ENCODE measurements around the gene KXD1.
A peak's percentile ranks its signal among the peaks of the same experiment; 100 is the strongest.

The KXD1 gene

DNA sequence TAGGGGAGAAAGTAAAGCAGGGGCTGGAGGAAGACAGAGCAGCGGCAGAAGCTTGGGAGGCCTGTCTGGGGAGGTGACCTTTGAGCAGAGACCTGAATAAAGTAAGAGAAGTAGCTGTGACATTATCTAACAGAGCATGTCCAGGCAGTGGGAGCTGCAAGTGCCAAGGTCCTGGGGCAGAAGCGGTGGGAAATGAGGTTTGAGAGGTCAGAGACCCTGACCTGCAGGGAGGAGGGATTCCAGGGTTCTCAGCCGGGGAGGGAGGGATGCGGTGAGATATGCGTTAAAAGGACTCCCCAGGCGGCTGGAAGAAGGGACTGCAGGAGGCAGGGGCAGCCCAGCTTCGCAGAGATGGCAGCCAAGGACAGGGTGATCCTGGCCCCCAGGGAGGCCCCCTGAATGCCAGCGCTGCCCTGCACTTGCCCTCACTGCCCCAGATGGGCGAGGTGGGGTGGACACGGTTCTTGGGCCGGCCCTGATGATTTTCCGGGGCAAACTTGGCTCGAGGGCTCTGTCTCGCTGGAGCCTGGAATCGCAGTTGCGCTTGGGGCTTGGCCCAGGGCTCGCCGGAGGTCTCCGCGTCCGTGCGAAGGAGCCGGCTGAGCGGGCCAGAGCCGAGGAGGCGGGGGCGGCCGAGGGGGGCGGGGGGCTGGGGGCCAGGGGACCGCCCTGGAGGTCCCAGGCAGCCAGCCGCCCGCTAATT lies 45.7 kb downstream of the KXD1 start:
- TF ChIP-seq, protein P1, sequence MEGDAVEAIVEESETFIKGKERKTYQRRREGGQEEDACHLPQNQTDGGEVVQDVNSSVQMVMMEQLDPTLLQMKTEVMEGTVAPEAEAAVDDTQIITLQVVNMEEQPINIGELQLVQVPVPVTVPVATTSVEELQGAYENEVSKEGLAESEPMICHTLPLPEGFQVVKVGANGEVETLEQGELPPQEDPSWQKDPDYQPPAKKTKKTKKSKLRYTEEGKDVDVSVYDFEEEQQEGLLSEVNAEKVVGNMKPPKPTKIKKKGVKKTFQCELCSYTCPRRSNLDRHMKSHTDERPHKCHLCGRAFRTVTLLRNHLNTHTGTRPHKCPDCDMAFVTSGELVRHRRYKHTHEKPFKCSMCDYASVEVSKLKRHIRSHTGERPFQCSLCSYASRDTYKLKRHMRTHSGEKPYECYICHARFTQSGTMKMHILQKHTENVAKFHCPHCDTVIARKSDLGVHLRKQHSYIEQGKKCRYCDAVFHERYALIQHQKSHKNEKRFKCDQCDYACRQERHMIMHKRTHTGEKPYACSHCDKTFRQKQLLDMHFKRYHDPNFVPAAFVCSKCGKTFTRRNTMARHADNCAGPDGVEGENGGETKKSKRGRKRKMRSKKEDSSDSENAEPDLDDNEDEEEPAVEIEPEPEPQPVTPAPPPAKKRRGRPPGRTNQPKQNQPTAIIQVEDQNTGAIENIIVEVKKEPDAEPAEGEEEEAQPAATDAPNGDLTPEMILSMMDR (IDR thresholded peaks at IDR 0.05; ENCODE audit: control insufficient read depth, insufficient read depth, low read depth, low read length, missing control alignments) = peak; percentile 38
- H3K4me3 ChIP-seq (ENCODE audit: control insufficient read depth, low read depth, low read length) = no peak overlapping the region
- no peak for DNase-seq (ENCODE audit: low read depth)

DNA sequence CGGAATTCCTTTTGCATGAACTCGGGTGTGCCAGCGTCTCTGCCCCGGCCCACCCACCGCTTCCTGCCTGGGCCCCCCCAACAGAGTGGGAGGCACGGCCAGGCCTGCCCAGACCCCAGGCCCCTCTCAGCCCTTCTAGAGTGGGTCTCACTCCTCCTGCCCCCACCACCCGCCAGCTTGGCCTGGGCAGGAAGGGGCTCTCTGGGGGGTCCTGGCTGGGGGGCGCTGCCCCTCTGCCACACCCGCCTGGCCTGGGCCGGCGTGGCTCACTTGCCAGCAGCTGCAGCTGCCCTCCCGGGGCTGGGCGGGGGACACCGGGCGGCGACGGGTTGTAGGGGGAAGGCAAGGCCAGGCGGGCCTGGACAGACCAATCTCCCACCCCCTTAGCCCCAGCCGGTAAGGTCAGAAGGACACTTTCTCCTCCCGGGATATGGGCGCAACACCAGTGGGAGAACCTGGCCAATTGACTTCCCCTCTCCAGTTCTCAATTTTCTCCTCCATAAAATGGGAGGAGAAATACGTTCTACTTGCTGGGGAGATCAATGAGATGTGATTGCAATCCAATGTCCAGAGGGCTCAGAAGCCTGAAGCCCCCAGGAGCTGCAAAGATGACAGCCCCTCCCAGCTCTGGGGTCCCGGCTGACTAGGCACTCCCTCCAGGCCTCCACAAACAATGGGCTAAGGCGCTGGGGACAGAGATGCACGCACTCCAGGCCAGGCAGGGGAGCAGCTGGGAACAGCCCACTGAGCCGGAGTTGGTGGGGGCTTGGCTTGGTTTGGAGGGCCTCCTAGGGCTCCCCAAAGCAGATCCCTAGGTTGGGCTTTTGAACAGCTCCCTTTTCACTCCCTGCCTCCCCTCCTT lies 46.5 kb downstream of the KXD1 start:
- TF ChIP-seq, protein P1 (IDR thresholded peaks at IDR 0.05; ENCODE audit: control insufficient read depth, insufficient read depth, low read depth, low read length, missing control alignments) = no peak
- H3K4me3 ChIP-seq (ENCODE audit: control insufficient read depth, low read depth, low read length) = no peak overlapping the region
- DNase-seq (ENCODE audit: low read depth) = no peak

DNA sequence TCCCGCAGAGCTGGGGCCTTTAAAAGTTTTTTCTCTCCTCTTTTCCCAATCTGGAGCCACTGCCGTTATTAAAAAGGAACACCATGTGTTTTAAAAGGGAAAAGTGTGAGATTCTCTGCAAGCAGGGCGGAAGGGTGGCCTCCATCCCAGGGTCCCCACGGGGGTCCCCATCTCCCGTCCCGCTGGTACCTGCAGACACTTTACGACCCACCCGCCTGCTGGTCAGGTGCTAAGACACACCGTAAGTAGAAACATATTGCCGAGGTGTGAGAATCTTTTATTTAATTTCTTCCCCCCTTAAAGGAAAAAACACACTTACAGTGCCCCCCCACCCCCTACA lies 47.1 kb downstream of the KXD1 start:
- no peak for DNase-seq (ENCODE audit: low read depth)
- no peak overlapping the region for H3K4me3 ChIP-seq (ENCODE audit: control insufficient read depth, low read depth, low read length)
- TF ChIP-seq, protein P1 (IDR thresholded peaks at IDR 0.05; ENCODE audit: control insufficient read depth, insufficient read depth, low read depth, low read length, missing control alignments) = no peak

DNA sequence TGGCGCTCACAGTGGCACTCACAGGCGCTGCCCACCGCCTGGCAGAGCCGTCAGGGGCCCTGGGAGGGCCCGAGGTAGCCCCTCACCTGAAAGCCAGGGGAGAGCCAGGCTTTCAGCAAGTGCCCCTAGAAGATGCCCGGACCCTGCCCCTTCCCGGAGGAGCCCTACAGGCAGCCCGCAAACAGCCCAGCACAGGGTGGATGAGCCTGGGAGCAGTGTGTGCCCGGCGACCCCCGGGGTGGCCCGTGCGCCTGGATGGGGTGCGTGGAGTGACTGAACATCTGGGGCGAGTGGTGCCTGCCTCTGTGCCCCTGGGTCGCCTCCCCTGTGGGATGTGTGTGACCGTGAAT lies 47.5 kb downstream of the KXD1 start:
- no peak overlapping the region; the same call in 1 of the 2 replicates for H3K4me3 ChIP-seq (ENCODE audit: control insufficient read depth, low read depth, low read length)
- TF ChIP-seq, protein P1 (IDR thresholded peaks at IDR 0.05; ENCODE audit: control insufficient read depth, insufficient read depth, low read depth, low read length, missing control alignments) = no peak
- no peak for DNase-seq (ENCODE audit: low read depth)

DNA sequence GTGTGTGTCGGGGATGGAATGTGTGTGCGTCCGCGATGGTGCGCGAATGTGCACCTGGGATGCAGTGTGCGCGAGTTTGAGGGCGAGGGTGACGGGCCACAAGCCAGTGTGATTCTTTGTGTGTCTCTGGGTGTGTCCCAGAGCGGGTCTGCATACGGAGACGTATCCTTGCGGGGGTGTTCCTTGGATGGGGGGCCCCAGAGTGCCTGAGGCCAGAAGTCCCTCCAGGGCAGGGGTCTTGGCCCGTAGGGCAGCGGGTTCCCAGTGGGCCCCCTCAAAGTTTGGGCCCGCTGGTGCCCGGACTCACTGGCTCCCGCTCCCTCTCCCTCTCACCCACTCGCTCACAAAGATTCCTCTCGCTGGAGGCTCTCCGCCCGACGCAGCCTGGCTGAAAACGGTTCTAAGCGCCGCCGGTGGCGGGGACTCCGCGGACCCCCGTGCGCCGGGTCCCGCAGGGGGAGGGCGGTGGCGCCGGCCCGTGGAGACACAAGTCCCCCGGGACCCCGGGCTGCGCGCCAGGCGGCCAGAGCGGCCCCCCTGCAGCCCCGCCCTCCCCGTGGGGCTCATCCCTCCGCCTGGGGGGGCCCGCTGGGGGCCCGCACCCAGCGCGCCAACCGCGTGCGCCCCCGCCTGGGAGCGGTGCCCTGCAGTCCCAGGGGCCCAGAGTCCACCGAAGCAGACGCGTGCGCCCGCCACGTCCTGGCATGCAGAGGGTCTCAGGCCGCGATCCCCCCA lies 48.0 kb downstream of the KXD1 start:
- DNase-seq (ENCODE audit: low read depth) = no peak
- H3K4me3 ChIP-seq (ENCODE audit: control insufficient read depth, low read depth, low read length) = no peak overlapping the region; the same call in none of the 2 replicates
- TF ChIP-seq, protein P1 (IDR thresholded peaks at IDR 0.05; ENCODE audit: control insufficient read depth, insufficient read depth, low read depth, low read length, missing control alignments) = no peak

Measured in AG09309 (cell line).